Measurements from ENCODE around the gene NELL1. TPM values are rescaled to one million over a fixed set of nuclear protein-coding genes. Genes with fewer than 3 reads are reported as not detected.

NELL1 gene
- total RNA-seq, 1 donor from 2014 or later, result not detected

GRCh38 chr11:20865161-20865560 is 195.8 kb downstream of the NELL1 start:
- Mint-ChIP-seq H3K4me1 (no peaks in the 10 kb centered on the region), H3K27ac (no peak overlapping the region), H3K9me3 (no peaks in the 10 kb centered on the region), H3K36me3 (ENCODE audit: low read depth) (no peaks in the 10 kb centered on the region), H3K4me3 (no peak overlapping the region), H3K27me3 (no peaks in the 10 kb centered on the region)
- intact Hi-C loops (cut with micrococcal nuclease), result no loop called here
- DNase-seq, result no peak
- no peak for ATAC-seq (ENCODE audit: low read depth)
- TF ChIP-seq, protein P1, sequence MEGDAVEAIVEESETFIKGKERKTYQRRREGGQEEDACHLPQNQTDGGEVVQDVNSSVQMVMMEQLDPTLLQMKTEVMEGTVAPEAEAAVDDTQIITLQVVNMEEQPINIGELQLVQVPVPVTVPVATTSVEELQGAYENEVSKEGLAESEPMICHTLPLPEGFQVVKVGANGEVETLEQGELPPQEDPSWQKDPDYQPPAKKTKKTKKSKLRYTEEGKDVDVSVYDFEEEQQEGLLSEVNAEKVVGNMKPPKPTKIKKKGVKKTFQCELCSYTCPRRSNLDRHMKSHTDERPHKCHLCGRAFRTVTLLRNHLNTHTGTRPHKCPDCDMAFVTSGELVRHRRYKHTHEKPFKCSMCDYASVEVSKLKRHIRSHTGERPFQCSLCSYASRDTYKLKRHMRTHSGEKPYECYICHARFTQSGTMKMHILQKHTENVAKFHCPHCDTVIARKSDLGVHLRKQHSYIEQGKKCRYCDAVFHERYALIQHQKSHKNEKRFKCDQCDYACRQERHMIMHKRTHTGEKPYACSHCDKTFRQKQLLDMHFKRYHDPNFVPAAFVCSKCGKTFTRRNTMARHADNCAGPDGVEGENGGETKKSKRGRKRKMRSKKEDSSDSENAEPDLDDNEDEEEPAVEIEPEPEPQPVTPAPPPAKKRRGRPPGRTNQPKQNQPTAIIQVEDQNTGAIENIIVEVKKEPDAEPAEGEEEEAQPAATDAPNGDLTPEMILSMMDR (IDR thresholded peaks at IDR 0.05), result no peak
- ChIA-PET CTCF (no interaction called here), POLR2A (no interaction called here)

GRCh38 chr11:20869123-20869522 is 199.7 kb downstream of the NELL1 start:
- DNase-seq (no peak), ATAC-seq (ENCODE audit: low read depth) (no peak)
- TF ChIP-seq, protein P1 (IDR thresholded peaks at IDR 0.05), result no peak
- intact Hi-C loops (cut with micrococcal nuclease), result no loop called here
- CTCF ChIA-PET, result interaction anchor here (1.5 kb wide), 1 partner anchor 9 kb away, joined by 3 read pairs; no protein-coding TSS in a partner anchor
- H3K27me3 Mint-ChIP-seq, result no peaks in the 10 kb centered on the region
- no peaks in the 10 kb centered on the region for H3K36me3 Mint-ChIP-seq (ENCODE audit: low read depth)
- H3K9me3 Mint-ChIP-seq, result no peaks in the 10 kb centered on the region
- POLR2A ChIA-PET, result no interaction called here
- H3K4me1 Mint-ChIP-seq, result no peaks in the 10 kb centered on the region
- no peak overlapping the region for H3K4me3 Mint-ChIP-seq
- no peak overlapping the region for H3K27ac Mint-ChIP-seq

DNA sequence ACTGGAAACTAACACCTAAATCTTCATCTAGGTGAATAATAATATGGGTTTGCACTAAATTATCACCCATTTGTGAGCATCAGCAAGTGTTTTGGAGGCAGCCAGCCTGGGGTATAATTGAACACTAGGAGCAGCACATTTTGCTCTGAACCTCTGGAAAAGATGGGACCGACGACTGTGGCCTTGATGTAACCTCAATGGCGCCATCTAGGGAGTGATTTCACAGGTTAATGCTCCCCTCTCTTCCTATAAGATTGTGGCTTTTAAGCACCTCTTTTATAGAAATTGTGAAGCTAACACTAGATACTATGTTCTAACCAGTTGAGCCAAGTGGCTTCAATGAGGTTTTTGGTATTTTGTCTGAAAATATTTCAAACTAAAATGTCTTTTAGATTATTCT is 203.7 kb downstream of the NELL1 start:
- no peaks in the 10 kb centered on the region for H3K36me3 Mint-ChIP-seq (ENCODE audit: low read depth)
- TF ChIP-seq, protein P1 (IDR thresholded peaks at IDR 0.05), result no peak
- no peaks in the 10 kb centered on the region for H3K4me1 Mint-ChIP-seq
- no peak for DNase-seq
- H3K9me3 Mint-ChIP-seq, result no peaks in the 10 kb centered on the region
- no peaks in the 10 kb centered on the region for H3K27me3 Mint-ChIP-seq
- ChIA-PET CTCF (no interaction called here), POLR2A (no interaction called here)
- no peak overlapping the region for H3K27ac Mint-ChIP-seq
- ATAC-seq (ENCODE audit: low read depth), result no peak
- intact Hi-C loops (cut with micrococcal nuclease), result no loop called here
- no peak overlapping the region for H3K4me3 Mint-ChIP-seq

DNA sequence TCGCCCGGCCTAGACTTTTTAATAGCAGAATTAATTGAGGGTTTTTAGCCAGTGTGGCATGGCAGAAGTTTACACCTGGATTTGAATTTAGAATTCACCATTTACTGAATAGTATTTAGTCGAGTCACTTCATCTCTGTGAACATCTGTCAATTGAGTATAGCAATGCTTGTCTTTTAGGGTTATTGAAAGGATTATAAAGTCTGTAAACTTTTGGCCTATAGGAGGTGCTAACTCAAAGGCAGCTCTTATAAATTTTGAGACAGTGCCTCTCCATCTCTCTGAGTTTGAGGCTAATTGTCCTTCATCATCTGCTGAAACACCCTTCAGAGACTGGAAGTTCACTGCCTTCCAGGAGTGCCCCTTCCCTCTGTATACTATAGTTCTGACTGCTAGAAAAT is 205.0 kb downstream of the NELL1 start:
- intact Hi-C loops (cut with micrococcal nuclease), result no loop called here
- H3K27me3 Mint-ChIP-seq, result no peaks in the 10 kb centered on the region
- CTCF ChIA-PET, result no interaction called here

DNA sequence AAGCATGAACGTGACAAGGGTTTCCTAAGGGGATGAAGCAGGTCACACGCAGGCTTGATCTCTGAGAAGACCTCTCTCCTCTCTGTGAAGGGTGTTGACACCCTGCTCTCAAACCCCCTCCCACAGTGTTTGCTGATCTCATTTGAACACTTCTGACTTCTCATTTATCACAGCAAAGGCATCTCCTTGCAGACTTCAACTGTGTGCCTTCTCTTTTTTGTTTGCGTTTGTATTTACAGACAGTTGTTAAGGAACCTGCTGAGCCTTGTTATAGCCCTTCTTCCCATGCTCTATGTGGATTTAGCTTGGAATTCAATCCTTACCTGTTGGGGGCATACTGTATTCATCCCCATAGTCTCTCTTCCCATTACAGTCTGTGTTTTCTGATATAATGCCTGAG is 206.5 kb downstream of the NELL1 start:
- no peaks in the 10 kb centered on the region for H3K27me3 Mint-ChIP-seq
- no peak overlapping the region for H3K27ac Mint-ChIP-seq
- ChIA-PET POLR2A (no interaction called here), CTCF (no interaction called here)
- peaks cover 2% of the 10 kb centered on the region for H3K9me3 Mint-ChIP-seq
- no peaks in the 10 kb centered on the region for H3K36me3 Mint-ChIP-seq (ENCODE audit: low read depth)
- no peaks in the 10 kb centered on the region for H3K4me1 Mint-ChIP-seq
- DNase-seq (no peak), ATAC-seq (ENCODE audit: low read depth) (no peak)
- TF ChIP-seq, protein P1 (IDR thresholded peaks at IDR 0.05), result no peak
- intact Hi-C loops (cut with micrococcal nuclease), result no loop called here
- H3K4me3 Mint-ChIP-seq, result no peak overlapping the region

More for the DNA sequence above, 205.0 kb downstream of the NELL1 start:
- Mint-ChIP-seq H3K4me3 (no peak overlapping the region), H3K36me3 (ENCODE audit: low read depth) (no peaks in the 10 kb centered on the region), H3K9me3 (peaks cover 2% of the 10 kb centered on the region), H3K27ac (no peak overlapping the region), H3K4me1 (no peaks in the 10 kb centered on the region)
- ATAC-seq (ENCODE audit: low read depth), result no peak
- TF ChIP-seq, protein P1 (IDR thresholded peaks at IDR 0.05), result no peak
- no peak for DNase-seq
- POLR2A ChIA-PET, result no interaction called here
